Motor neuron (in vitro differentiated cells): Measurements from ENCODE around the gene ADAP1. TPM values are rescaled to one million over a fixed set of nuclear protein-coding genes. Genes with fewer than 3 reads are reported as not detected.
A peak's percentile ranks its signal among the peaks of the same experiment; 100 is the strongest.

Experiments
- ATAC-seq, 8 experiments: fragments of 200-7000 bp; cut with Tn5 transposase; replicated peaks in 6 of 8; 2 replicates each; pipeline ENCODE4 v1.8.0; 2021; ENCODE audit warnings: mild to moderate bottlenecking in 8 of 8, moderate library complexity in 8 of 8
- H3K27ac ChIP-seq, 2 donors: fragments of 250-450 bp; sonication (Bioruptor Pico); 2 replicates each; pipeline ENCODE4 v1.9.0; 2021; ENCODE audit warnings: antibody characterized with exemption in 2 of 2, mild to moderate bottlenecking in 2 of 2, moderate library complexity in 1 of 2
- H3K4me1 ChIP-seq, 2 donors: fragments of 250-450 bp; sonication (Bioruptor Pico); replicated peaks in 1 of 2; 2 replicates each; pipeline ENCODE4 v1.6.1; 2021; ENCODE audit warnings: antibody characterized with exemption in 2 of 2, mild to moderate bottlenecking in 2 of 2, moderate library complexity in 1 of 2
- H3K4me3 ChIP-seq, 5 donors: fragments of 250-450 bp; sonication (Bioruptor Pico); 2 replicates each; pipeline ENCODE4 v1.9.0; 2021; ENCODE audit warnings: antibody characterized with exemption in 5 of 5, mild to moderate bottlenecking in 5 of 5, moderate library complexity in 4 of 5
- WGBS, 10 experiments: fragments of 450-650 bp; shearing (Covaris generic); methylation state at CpG; one replicate each; pipeline ENCODE4 v1.0.0; 2022; 5-methylcytosine and 5-hydroxymethylcytosine counted together
- in situ Hi-C, 9 experiments: fragments of 400-800 bp; cut with MboI; loops; one replicate each; pipeline ENCODE4 v1.15.0; 2021; ENCODE audit warnings: low sequenced_read_pairs in 9 of 9, low pct_unique_long_range_greater_than_20kb in 2 of 9; ENCODE audit not compliant: unreplicated experiment in 9 of 9
- total RNA-seq, 8 experiments: library from RNA; unstranded; fragments of 300-600 nt; gene quantifications; 2 replicates each; pipeline versions ENCODE4 v1.2.3 to v1.2.4, GENCODE V29; 2022

Gene ADAP1
- total RNA-seq, 8 experiments from 2014 or later, result 1.3 to 24.2 (median 3.7) TPM

DNA sequence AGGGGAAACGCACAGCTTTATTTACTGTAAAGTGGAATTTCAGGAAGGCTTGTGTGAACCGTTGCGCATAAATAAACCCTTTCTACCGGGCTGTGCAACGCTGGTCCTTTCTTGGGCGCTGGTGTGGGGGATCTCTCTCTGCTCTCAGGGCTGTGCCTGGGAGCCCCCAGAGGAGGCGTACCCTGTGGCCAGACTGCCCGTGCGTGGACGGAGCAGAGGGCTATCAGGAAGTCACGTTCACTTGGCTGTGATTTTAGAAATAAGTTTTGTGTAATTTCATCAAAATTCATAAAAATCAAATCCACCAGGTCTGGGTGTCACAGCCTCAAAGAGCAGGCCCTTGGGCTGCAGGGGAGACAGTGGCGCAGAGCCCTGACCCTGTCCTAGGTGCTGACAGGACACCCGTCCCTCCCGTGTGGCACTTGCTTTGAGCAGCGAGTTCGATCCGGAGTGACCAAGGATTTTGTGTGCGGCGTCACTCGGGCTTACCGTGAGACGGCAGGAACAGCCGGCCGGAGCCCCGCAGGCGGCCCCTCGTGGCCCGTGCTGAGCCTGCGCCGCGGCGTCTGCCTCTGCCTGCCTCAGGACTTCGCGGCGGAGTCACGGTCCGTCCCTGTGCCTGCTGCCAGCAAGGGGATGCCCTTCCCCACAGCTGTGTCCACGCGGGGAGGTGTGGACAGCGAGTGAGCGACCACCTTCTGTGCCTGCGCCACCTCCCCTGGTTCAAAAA, 58.0 kb downstream of the ADAP1 start:
- no peak for ATAC-seq

DNA sequence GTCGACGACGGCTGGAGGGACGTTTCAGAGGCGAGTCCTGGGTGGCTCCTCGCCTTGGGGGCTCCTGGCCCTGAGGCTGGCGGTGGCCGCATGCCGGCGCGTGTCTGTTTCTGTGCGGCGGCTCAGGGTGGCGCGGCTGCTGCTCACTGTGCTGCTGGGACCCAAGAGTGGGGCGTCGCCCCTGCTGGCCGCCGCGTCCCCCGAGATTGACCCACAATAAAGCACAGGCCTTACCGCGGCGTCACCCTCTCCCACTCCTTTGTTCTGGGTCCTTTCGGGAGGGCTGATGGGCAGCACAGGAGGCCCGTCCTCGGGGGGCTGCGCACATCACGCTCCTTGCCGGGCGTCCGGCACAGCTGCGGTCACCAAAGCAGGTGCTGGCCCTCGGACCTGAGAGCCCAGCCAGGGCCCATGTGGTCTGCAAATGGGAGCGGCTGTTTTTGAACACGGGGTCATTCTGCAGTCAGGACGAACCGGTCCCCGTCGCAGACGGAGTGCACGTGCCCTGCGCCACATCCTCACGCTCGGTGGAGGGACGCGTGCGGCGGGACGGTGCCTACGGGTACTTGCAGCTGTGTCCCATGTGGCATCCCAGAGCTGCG, 58.9 kb downstream of the ADAP1 start:
- Histone ChIP-seq H3K27ac (no peak overlapping the region), H3K4me1 (peaks cover 0 to 9% of the 10 kb centered on the region in 2 donors), H3K4me3 (no peak overlapping the region)
- in situ Hi-C loops, result no loop called here
- WGBS, 10 experiments, result 96 to 100% (median 96%) methylated on average over 5 to 17 of the region's 52 CpGs; no CpG with 5 or more reads in 7 of the 10 experiments
- ATAC-seq, result no peak

More for the DNA sequence above, 58.0 kb downstream of the ADAP1 start:
- in situ Hi-C loops, result no loop called here
- no peak overlapping the region for H3K4me3 ChIP-seq
- no peak overlapping the region for H3K27ac ChIP-seq
- peaks cover 3 to 17% of the 10 kb centered on the region in 2 donors for H3K4me1 ChIP-seq
- 86 to 100% (median 93%) methylated on average over 1 to 17 of the region's 42 CpGs; no CpG with 5 or more reads in 1 of the 10 experiments for WGBS, 10 experiments

DNA sequence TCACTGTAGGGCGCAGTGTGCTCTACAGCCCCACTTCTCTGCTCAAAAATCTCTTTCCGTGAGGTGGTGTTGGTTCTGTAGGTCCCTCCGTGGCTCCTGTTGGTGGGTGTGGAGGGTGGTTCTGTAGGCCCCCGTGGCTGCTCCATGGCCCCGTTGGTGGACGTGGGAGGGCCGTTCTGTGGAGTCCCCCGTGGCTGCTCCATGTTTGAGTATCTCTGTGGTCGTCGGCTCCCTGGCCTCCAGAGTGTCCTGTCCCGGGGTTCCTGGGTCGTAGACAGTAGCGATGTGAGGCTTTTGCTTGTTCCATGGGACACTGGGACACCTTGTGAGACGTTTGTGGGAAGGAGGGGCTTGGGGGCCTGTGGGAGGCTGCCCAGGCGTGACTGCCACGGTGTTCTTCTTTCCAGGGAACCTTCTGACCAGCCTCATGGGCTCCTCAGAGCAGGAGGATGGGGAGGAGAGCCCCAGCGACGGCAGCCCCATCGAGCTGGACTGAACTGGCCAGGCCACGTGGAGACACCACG, 59.5 kb downstream of the ADAP1 start:
- H3K4me3 ChIP-seq, result no peak overlapping the region
- peaks cover 0 to 9% of the 10 kb centered on the region in 2 donors for H3K4me1 ChIP-seq
- ATAC-seq, result no peak
- WGBS, 10 experiments, result 80 to 100% (median 92%) methylated on average over 1 to 2 of the region's 21 CpGs; no CpG with 5 or more reads in 7 of the 10 experiments
- in situ Hi-C loops, result no loop called here
- no peak overlapping the region for H3K27ac ChIP-seq

DNA sequence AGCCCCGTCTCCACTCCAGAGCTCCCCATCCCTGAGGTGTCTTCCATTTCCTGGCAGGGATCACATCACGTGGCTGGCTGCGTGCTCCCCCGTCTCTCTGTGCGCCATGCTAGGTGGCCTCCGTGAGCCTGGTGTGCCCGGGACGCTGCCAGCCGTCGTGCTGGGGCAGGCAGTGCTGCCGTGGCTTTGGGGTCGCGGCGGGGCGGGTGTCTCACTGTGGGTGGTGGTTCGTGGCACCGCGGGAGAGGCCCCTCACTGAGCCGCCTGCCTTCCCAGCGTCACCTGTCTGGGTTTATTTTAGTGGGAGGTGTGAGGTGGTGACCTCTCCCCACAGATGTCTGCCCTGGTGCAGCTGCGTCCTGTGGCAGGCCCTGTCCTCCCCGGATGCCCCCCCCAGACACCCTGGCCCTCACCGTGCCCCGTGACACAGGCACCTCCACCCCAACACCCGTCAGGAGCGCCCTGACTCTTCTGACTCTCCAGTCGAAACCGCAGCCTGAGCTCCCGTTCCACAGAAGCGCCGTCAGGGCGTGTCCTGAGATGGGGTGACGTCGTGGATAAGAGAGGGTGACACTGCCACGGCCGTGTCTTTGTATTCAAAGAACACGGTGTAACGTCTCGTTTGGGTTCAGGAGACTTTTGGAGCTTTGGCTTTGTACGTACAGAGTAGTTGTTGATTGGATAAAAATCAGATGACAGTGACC, 60.2 kb downstream of the ADAP1 start:
- no peak overlapping the region for H3K4me3 ChIP-seq
- 93 to 100% (median 100%) methylated on average over 1 to 4 of the region's 40 CpGs; no CpG with 5 or more reads in 4 of the 10 experiments for WGBS, 10 experiments
- H3K4me1 ChIP-seq, result peaks cover 0 to 8% of the 10 kb centered on the region in 2 donors
- no peak overlapping the region for H3K27ac ChIP-seq
- in situ Hi-C loops, result no loop called here
- no peak for ATAC-seq

DNA sequence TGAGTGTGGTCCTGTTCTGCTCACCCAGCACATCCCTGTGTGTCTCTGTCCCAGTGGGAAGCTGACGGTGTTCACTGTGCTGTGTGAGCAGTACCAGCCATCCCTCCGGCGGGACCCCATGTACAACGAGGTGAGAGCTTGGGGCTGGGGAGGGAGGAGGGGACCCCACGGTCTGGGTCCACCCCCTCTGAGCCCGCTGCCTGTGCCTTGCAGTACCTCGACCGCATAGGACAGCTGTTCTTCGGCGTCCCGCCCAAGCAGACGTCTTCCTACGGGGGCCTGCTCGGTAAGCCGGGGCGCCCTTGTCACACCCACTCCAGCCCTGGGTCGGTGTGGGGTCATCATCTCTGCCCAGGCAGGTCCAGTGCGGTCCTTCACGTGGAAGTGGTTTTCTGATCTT, 60.8 kb downstream of the ADAP1 start:
- Histone ChIP-seq H3K27ac (no peak overlapping the region), H3K4me3 (no peak overlapping the region), H3K4me1 (peaks cover 0 to 6% of the 10 kb centered on the region in 2 donors)
- in situ Hi-C loops, result no loop called here
- no peak for ATAC-seq
- 90 to 100% methylated on average over 1 to 7 of the region's 19 CpGs; no CpG with 5 or more reads in 8 of the 10 experiments for WGBS, 10 experiments

DNA sequence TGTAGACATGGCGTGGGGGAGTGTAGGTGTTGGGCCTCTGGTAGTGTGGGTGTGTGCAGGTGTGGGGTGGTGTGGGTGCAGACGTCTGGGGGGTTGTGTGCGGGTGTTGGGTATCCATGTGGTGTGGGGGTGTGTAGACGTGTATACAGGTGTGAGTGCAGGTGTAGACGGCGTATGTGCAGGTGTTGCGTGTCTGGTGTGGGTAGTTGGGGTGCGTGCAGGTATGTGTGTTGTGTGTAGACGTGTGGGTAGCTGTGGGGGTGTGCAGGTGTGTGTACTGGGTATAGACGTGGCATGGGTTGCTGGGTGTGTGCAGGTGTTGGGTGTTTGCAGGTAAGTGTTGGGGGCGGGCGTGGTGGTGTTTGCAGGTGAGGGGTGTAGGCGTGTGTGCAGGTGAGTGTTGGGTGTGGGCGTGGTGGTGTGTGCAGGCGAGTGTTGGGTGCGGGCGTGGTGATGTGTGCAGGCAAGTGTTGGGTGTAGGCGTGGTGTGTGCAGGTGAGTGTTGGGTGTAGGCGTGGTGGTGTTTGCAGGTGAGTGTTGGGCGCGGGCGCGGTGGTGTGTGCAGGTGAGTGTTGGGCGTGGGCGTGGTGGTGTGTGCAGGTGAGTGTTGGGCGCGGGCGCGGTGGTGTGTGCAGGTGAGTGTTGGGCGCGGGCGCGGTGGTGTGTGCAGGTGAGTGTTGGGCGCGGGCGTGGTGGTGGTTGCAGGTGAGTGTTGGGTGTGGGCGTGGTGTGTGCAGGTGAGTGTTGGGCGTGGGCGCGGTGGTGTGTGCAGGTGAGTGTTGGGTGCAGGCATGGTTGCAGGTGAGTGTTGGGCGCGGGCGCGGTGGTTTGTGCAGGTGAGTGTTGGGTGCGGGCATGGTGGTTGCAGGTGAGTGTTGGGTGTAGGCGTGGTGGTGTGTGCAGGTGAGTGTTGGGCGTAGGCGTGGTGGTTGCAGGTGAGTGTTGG, 61.6 kb downstream of the ADAP1 start:
- no peak overlapping the region for H3K27ac ChIP-seq
- peak in 1 of 8 experiments; percentile 5 for ATAC-seq
- no peak overlapping the region for H3K4me3 ChIP-seq
- H3K4me1 ChIP-seq, result peaks cover 0 to 4% of the 10 kb centered on the region in 2 donors
- WGBS, 10 experiments, result 93% methylated on average over 3 of the region's 48 CpGs; no CpG with 5 or more reads in 9 of the 10 experiments
- in situ Hi-C loops, result no loop called here

DNA sequence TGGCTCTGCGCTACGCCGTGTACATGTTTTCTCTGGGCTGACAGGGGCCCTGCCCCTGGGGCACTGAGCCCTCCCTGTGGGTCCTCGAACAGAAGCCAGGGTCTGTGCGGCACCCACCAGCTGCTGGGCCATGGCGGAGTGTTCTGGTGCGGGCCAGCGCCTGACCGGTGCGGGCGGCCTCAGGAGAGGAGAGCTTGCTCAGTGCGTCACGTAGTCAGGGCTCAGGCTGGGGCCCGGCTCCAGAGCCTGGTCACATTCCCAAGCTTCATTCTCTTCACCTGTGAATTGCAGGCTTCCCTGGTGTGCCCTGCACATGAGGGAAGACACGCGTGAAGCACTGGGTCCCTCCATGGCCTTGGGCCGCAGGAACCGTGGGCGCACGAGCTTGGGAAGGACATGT, 62.7 kb downstream of the ADAP1 start:
- Histone ChIP-seq H3K4me1 (no peaks in the 10 kb centered on the region), H3K4me3 (no peak overlapping the region), H3K27ac (no peak overlapping the region)
- in situ Hi-C loops, result no loop called here
- ATAC-seq, result no peak
- 94 to 100% (median 95%) methylated on average over 1 to 16 of the region's 20 CpGs; no CpG with 5 or more reads in 7 of the 10 experiments for WGBS, 10 experiments

DNA sequence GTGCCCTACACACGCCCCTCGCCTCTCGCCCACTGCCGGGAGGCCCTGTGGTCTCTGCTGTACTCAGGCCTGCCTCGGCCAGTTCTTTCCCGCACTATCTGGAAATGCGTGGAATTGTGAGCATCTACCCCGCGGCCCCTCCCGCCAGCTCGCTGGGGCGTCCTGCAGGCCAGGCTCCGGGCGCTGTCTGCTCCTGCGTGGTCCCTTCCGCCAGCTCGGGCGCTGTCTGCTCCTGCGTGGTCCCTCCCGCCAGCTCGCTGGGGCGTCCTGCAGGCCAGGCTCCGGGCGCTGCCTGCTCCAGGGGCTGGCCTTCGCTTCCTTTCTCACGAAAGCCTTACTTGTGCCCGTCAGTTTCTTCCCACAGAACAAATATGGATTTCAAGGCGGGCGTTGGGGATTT, 63.2 kb downstream of the ADAP1 start:
- Histone ChIP-seq H3K4me3 (no peak overlapping the region), H3K27ac (no peak overlapping the region), H3K4me1 (no peaks in the 10 kb centered on the region)
- in situ Hi-C loops, result no loop called here
- 90 to 96% (median 94%) methylated on average over 2 to 13 of the region's 29 CpGs; no CpG with 5 or more reads in 6 of the 10 experiments for WGBS, 10 experiments
- no peak for ATAC-seq

DNA sequence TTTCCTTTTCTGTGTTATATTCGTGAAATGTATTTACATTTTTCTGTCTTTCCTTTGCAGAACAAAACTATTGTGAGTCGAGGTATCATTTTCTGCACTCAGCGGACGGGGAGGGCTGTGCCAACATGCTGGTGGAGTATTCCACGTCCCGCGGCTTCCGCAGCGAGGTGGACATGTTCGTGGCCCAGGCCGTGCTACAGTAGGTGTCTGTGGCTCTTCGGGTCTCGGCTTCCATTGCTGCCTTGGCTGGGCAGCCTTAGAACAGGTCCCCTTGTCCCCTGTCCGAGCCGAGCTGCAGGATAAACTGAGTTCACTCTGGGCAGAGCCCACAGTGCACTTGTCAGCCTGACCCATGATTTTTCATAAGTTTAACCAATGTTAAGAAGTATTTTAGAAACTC, 63.6 kb downstream of the ADAP1 start:
- Histone ChIP-seq H3K27ac (no peak overlapping the region), H3K4me3 (no peak overlapping the region), H3K4me1 (no peaks in the 10 kb centered on the region)
- no peak for ATAC-seq
- 67 to 100% (median 91%) methylated on average over 1 to 13 of the region's 15 CpGs; no CpG with 5 or more reads in 4 of the 10 experiments for WGBS, 10 experiments
- in situ Hi-C loops, result no loop called here

DNA sequence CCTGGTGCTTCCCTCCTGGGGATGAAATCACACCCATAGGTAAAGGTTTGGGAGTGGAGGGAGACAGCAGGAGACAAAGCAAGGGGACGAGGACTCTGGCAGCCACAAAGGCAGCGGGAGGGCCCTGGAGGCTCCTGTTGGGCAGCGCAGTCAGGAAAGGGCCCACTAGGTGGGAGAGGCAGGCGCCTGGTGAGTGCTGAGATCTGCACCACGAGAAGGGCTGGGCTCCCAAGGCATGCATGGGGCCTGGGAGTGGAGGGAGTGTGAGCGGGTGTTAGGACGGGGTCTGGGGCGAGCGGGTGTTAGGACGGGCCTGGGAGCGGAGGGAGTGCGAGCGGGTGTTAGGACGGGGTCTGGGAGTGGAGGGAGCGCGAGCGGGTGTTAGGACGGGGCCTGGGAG, 65.1 kb downstream of the ADAP1 start:
- H3K27ac ChIP-seq, result no peak overlapping the region
- 80 to 100% (median 100%) methylated on average over 1 to 3 of the region's 18 CpGs; no CpG with 5 or more reads in 7 of the 10 experiments for WGBS, 10 experiments

DNA sequence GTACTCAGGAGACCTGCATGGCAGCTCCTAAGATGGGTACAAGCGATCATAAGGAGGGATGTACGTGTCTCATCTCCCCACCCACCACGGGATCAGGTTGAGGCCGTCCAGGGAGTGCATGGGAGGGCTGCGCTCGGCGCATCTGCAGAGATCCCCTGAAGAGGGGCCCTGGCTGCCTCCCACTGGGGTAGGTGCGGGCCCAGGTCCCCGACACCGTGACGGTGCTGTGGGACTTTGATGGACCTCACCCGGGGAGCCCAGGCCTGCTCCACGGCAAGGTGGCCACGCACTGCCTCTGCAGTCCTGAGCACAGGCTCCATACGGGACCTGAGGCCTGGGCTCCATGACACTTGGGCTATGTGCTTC, 65.5 kb downstream of the ADAP1 start:
- in situ Hi-C loops, result no loop called here
- WGBS, 10 experiments, result 97 to 100% (median 100%) methylated on average over 2 to 7 of the region's 15 CpGs; no CpG with 5 or more reads in 7 of the 10 experiments
- no peak overlapping the region for H3K27ac ChIP-seq
- no peak for ATAC-seq
- no peak overlapping the region for H3K4me3 ChIP-seq
- no peaks in the 10 kb centered on the region for H3K4me1 ChIP-seq

More for the DNA sequence above, 65.1 kb downstream of the ADAP1 start:
- H3K4me1 ChIP-seq, result no peaks in the 10 kb centered on the region
- no peak overlapping the region for H3K4me3 ChIP-seq
- ATAC-seq, result no peak
- in situ Hi-C loops, result no loop called here
